ENCODE data around the gene DMXL1. TPM values are rescaled to one million over a fixed set of nuclear protein-coding genes. Genes with fewer than 3 reads are reported as not detected.
"Not testable (repeated sequence)": the region's sequence is repeated elsewhere in the genome, so short reads cannot be mapped to it uniquely, and the experiment has no call there.

The DMXL1 gene
- polyA plus RNA-seq, 2 of the 4 experiments (the other 2 are of a cell fraction), result 8.4 to 28.8 TPM

DNA sequence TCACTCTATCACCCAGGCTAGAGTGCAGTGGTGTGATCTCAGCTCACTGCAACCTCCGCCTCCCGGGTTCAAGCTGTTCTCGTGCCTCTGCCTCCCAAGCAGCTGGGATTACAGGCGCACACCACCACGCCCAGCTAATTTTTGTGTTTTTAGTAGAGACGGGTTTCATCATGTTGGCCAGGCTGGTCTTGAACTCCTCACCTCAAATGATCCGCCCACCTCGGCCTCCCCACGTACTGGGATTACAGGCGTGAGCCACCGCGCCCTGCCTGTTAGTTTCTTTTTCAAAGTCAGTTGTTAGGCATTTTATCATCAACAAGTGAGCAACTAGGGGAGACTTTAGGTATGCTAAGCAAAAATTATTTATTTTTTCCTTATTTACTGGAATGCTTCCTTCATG, 4.4 kb downstream of the DMXL1 start:
- POLR2A ChIA-PET; DNase-seq (ENCODE audit: low read depth in 1 of 2, low spot score in 1 of 2); H3K4me3 ChIP-seq; ATAC-seq; H3K4me2 ChIP-seq; FAIRE-seq; H3K27ac ChIP-seq; H3K9me3 ChIP-seq: not testable (repeated sequence)
- peaks cover 14% of the 10 kb centered on the region for H3K4me1 ChIP-seq
- CTCF ChIA-PET, result interaction anchor here (0.7 to 1.5 kb wide), 2 partner anchors 48 to 87 kb away, joined by 3 read pairs; no protein-coding TSS in a partner anchor
- 91% methylated on average over 12 of the region's 12 CpGs for WGBS (ENCODE audit: missing lambda C conversion rate)

GRCh38 chr5:119076080-119076479, 5.2 kb downstream of the DMXL1 start:
- no peak overlapping the region for H3K27ac ChIP-seq
- TF ChIP-seq RCOR1 (IDR thresholded peaks at IDR 0.05; ENCODE audit: low read depth, low read length), result no peak
- no peak for TF ChIP-seq CBX8 (IDR thresholded peaks at IDR 0.05)
- TF ChIP-seq, protein P1, sequence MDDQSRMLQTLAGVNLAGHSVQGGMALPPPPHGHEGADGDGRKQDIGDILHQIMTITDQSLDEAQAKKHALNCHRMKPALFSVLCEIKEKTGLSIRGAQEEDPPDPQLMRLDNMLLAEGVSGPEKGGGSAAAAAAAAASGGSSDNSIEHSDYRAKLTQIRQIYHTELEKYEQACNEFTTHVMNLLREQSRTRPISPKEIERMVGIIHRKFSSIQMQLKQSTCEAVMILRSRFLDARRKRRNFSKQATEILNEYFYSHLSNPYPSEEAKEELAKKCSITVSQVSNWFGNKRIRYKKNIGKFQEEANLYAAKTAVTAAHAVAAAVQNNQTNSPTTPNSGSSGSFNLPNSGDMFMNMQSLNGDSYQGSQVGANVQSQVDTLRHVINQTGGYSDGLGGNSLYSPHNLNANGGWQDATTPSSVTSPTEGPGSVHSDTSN (IDR thresholded peaks at IDR 0.05), result no peak
- TF ChIP-seq, protein P2, sequence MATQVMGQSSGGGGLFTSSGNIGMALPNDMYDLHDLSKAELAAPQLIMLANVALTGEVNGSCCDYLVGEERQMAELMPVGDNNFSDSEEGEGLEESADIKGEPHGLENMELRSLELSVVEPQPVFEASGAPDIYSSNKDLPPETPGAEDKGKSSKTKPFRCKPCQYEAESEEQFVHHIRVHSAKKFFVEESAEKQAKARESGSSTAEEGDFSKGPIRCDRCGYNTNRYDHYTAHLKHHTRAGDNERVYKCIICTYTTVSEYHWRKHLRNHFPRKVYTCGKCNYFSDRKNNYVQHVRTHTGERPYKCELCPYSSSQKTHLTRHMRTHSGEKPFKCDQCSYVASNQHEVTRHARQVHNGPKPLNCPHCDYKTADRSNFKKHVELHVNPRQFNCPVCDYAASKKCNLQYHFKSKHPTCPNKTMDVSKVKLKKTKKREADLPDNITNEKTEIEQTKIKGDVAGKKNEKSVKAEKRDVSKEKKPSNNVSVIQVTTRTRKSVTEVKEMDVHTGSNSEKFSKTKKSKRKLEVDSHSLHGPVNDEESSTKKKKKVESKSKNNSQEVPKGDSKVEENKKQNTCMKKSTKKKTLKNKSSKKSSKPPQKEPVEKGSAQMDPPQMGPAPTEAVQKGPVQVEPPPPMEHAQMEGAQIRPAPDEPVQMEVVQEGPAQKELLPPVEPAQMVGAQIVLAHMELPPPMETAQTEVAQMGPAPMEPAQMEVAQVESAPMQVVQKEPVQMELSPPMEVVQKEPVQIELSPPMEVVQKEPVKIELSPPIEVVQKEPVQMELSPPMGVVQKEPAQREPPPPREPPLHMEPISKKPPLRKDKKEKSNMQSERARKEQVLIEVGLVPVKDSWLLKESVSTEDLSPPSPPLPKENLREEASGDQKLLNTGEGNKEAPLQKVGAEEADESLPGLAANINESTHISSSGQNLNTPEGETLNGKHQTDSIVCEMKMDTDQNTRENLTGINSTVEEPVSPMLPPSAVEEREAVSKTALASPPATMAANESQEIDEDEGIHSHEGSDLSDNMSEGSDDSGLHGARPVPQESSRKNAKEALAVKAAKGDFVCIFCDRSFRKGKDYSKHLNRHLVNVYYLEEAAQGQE (IDR thresholded peaks at IDR 0.05), result no peak
- no peak for TF ChIP-seq HOXB5 (CRISPR knock-in tag; IDR thresholded peaks at IDR 0.05)
- no peak for TF ChIP-seq HOXA7 (CRISPR knock-in tag; IDR thresholded peaks at IDR 0.05)
- TF ChIP-seq GATA3 (IDR thresholded peaks at IDR 0.05; ENCODE audit: borderline replicate concordance), result no peak
- TF ChIP-seq, protein P3, sequence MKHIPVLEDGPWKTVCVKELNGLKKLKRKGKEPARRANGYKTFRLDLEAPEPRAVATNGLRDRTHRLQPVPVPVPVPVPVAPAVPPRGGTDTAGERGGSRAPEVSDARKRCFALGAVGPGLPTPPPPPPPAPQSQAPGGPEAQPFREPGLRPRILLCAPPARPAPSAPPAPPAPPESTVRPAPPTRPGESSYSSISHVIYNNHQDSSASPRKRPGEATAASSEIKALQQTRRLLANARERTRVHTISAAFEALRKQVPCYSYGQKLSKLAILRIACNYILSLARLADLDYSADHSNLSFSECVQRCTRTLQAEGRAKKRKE (CRISPR knock-in tag; IDR thresholded peaks at IDR 0.05; ENCODE audit: low read depth), result no peak
- TF ChIP-seq MAX (IDR thresholded peaks at IDR 0.05), result no peak
- no peak for TF ChIP-seq SMC3 (IDR thresholded peaks at IDR 0.05)
- no peak for TF ChIP-seq FOXS1 (CRISPR knock-in tag; IDR thresholded peaks at IDR 0.05)
- no peak for TF ChIP-seq POLR2A (IDR thresholded peaks at IDR 0.05; ENCODE audit: low read length)
- ATAC-seq (no peak), DNase-seq (ENCODE audit: low read depth in 1 of 2, low spot score in 1 of 2) (no peak), FAIRE-seq (no peak)
- no peak overlapping the region for H3K4me3 ChIP-seq
- 78% methylated on average over 1 of the region's 1 CpG for WGBS (ENCODE audit: missing lambda C conversion rate)
- no peaks in the 10 kb centered on the region for H3K9me3 ChIP-seq
- ChIA-PET CTCF (interaction anchor here (0.5 kb wide), 1 partner anchor 24 kb away, joined by 3 read pairs; no protein-coding TSS in a partner anchor), POLR2A (interaction anchor here (0.5 kb wide), 1 partner anchor 248 kb away, joined by 4 read pairs; no protein-coding TSS in a partner anchor)
- no peak overlapping the region for H3K4me2 ChIP-seq
- H3K4me1 ChIP-seq, result peaks cover 14% of the 10 kb centered on the region

GRCh38 chr5:119077444-119077843, 6.6 kb downstream of the DMXL1 start:
- H3K27ac ChIP-seq, result no peak overlapping the region
- no peaks in the 10 kb centered on the region for H3K9me3 ChIP-seq
- ATAC-seq, result no peak
- H3K4me1 ChIP-seq, result peaks cover 8% of the 10 kb centered on the region; the same call in 2 of the 3 replicates
- ChIA-PET POLR2A (no interaction called here), CTCF (no interaction called here)
- no peak for FAIRE-seq
- TF ChIP-seq RARB (CRISPR knock-in tag; IDR thresholded peaks at IDR 0.05) (no peak), MAFK (IDR thresholded peaks at IDR 0.05; ENCODE audit: partially characterized antibody) (no peak), ZFP36 (IDR thresholded peaks at IDR 0.05; ENCODE audit: borderline replicate concordance, partially characterized antibody) (no peak), HOXB5 (CRISPR knock-in tag; IDR thresholded peaks at IDR 0.05) (no peak), POLR2A (IDR thresholded peaks at IDR 0.05; ENCODE audit: low read length) (no peak), BHLHE40 (IDR thresholded peaks at IDR 0.05; ENCODE audit: low read depth, low read length) (no peak), NFE2L2 (conservative IDR thresholded peaks at IDR 0.05; ENCODE audit: low read length) (no peak), TFCP2L1 (CRISPR knock-in tag; IDR thresholded peaks at IDR 0.05) (no peak)
- no peak for DNase-seq (ENCODE audit: low read depth in 1 of 2, low spot score in 1 of 2)
- H3K4me2 ChIP-seq, result no peak overlapping the region
- 87% methylated on average over 5 of the region's 5 CpGs for WGBS (ENCODE audit: missing lambda C conversion rate)
- no peak overlapping the region for H3K4me3 ChIP-seq

Data from A549 (cell line).